ENCODE results near the gene DCAF10.

DNA sequence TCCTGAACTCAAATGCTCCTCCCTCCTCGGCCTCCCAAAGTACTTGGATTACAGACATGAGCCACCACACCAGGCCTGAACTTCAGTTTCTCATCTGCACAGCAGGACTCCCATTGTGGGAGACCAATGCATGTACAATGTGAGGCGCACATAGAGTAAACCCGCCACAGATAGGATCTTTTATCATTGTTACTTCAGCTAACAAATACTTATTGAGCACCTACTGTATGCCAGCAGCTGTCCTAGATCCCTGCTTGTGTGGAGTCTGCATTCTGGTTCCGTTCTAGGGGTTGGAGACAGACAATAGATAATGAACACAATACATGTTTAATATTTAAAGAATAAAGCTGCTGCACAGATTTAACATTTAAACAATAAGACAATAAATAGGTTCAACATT, 109.7 kb downstream of the DCAF10 start:
- TF ChIP-seq SRF (IDR thresholded peaks at IDR 0.05; ENCODE audit: low read depth, low read length) (no peak), NCOA5 (CRISPR knock-in tag; IDR thresholded peaks at IDR 0.05) (no peak), ZNF780A (CRISPR knock-in tag; IDR thresholded peaks at IDR 0.05) (no peak), ZNF274 (CRISPR knock-in tag; IDR thresholded peaks at IDR 0.05) (no peak), ZBTB8A (CRISPR knock-in tag; IDR thresholded peaks at IDR 0.05; ENCODE audit: borderline replicate concordance, low read depth) (no peak), POLR2A (IDR thresholded peaks at IDR 0.05; ENCODE audit: insufficient read depth in 1 of 2, low read depth in 2 of 2, low read length in 2 of 2) (no peak), ZFX (CRISPR knock-in tag; IDR thresholded peaks at IDR 0.05; ENCODE audit: low read depth) (no peak), MBD4 (IDR thresholded peaks at IDR 0.05; ENCODE audit: borderline replicate concordance, low read length) (no peak)
- TF ChIP-seq, protein P1, sequence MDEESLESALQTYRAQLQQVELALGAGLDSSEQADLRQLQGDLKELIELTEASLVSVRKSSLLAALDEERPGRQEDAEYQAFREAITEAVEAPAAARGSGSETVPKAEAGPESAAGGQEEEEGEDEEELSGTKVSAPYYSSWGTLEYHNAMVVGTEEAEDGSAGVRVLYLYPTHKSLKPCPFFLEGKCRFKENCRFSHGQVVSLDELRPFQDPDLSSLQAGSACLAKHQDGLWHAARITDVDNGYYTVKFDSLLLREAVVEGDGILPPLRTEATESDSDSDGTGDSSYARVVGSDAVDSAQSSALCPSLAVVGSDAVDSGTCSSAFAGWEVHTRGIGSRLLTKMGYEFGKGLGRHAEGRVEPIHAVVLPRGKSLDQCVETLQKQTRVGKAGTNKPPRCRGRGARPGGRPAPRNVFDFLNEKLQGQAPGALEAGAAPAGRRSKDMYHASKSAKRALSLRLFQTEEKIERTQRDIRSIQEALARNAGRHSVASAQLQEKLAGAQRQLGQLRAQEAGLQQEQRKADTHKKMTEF (CRISPR knock-in tag; IDR thresholded peaks at IDR 0.05), result no peak
- TF ChIP-seq, protein P2, sequence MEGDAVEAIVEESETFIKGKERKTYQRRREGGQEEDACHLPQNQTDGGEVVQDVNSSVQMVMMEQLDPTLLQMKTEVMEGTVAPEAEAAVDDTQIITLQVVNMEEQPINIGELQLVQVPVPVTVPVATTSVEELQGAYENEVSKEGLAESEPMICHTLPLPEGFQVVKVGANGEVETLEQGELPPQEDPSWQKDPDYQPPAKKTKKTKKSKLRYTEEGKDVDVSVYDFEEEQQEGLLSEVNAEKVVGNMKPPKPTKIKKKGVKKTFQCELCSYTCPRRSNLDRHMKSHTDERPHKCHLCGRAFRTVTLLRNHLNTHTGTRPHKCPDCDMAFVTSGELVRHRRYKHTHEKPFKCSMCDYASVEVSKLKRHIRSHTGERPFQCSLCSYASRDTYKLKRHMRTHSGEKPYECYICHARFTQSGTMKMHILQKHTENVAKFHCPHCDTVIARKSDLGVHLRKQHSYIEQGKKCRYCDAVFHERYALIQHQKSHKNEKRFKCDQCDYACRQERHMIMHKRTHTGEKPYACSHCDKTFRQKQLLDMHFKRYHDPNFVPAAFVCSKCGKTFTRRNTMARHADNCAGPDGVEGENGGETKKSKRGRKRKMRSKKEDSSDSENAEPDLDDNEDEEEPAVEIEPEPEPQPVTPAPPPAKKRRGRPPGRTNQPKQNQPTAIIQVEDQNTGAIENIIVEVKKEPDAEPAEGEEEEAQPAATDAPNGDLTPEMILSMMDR (CRISPR knock-in tag; IDR thresholded peaks at IDR 0.05), result no peak
- TF ChIP-seq, protein P3, sequence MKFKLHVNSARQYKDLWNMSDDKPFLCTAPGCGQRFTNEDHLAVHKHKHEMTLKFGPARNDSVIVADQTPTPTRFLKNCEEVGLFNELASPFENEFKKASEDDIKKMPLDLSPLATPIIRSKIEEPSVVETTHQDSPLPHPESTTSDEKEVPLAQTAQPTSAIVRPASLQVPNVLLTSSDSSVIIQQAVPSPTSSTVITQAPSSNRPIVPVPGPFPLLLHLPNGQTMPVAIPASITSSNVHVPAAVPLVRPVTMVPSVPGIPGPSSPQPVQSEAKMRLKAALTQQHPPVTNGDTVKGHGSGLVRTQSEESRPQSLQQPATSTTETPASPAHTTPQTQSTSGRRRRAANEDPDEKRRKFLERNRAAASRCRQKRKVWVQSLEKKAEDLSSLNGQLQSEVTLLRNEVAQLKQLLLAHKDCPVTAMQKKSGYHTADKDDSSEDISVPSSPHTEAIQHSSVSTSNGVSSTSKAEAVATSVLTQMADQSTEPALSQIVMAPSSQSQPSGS (CRISPR knock-in tag; IDR thresholded peaks at IDR 0.05), result no peak

Data from HepG2 (cell line).